HL-60 (cell line): ENCODE data around the gene APOC1.

Experiments used
- POLR2AphosphoS5 ChIP-seq: IDR thresholded peaks from 2 replicates; pipeline ENCODE4 v1.6.1; 2012; ENCODE audit warnings: low read depth
- SPI1 ChIP-seq: IDR thresholded peaks from 2 replicates; pipeline ENCODE4 v1.6.1; 2012; ENCODE audit warnings: low read depth, mild to moderate bottlenecking, borderline replicate concordance
- TF ChIP-seq, protein P1 (sequence below): IDR thresholded peaks from one replicate; pipeline ENCODE4 v1.5.1; 2011; ENCODE audit warnings: low read length, control low read depth, inconsistent platforms; ENCODE audit not compliant: insufficient read depth
- TF ChIP-seq, protein P2 (sequence below): IDR thresholded peaks from 2 replicates; pipeline ENCODE4 v1.6.1; 2012; ENCODE audit warnings: low read depth; ENCODE audit not compliant: insufficient replicate concordance

DNA sequence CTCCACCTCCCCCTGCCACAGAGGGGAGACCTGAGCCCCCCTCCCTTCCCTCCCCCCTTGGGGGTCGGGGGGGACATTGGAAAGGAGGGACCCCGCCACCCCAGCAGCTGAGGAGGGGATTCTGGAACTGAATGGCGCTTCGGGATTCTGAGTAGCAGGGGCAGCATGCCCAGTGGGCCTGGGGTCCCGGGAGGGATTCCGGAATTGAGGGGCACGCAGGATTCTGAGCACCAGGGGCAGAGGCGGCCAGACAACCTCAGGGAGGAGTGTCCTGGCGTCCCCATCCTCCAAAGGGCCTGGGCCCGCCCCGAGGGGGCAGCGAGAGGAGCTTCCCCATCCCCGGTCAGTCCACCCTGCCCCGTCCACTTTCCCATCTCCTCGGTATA, 11.2 kb upstream of the APOC1 start:
- TF ChIP-seq, protein P1, sequence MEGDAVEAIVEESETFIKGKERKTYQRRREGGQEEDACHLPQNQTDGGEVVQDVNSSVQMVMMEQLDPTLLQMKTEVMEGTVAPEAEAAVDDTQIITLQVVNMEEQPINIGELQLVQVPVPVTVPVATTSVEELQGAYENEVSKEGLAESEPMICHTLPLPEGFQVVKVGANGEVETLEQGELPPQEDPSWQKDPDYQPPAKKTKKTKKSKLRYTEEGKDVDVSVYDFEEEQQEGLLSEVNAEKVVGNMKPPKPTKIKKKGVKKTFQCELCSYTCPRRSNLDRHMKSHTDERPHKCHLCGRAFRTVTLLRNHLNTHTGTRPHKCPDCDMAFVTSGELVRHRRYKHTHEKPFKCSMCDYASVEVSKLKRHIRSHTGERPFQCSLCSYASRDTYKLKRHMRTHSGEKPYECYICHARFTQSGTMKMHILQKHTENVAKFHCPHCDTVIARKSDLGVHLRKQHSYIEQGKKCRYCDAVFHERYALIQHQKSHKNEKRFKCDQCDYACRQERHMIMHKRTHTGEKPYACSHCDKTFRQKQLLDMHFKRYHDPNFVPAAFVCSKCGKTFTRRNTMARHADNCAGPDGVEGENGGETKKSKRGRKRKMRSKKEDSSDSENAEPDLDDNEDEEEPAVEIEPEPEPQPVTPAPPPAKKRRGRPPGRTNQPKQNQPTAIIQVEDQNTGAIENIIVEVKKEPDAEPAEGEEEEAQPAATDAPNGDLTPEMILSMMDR, result no peak
- TF ChIP-seq, protein P2, sequence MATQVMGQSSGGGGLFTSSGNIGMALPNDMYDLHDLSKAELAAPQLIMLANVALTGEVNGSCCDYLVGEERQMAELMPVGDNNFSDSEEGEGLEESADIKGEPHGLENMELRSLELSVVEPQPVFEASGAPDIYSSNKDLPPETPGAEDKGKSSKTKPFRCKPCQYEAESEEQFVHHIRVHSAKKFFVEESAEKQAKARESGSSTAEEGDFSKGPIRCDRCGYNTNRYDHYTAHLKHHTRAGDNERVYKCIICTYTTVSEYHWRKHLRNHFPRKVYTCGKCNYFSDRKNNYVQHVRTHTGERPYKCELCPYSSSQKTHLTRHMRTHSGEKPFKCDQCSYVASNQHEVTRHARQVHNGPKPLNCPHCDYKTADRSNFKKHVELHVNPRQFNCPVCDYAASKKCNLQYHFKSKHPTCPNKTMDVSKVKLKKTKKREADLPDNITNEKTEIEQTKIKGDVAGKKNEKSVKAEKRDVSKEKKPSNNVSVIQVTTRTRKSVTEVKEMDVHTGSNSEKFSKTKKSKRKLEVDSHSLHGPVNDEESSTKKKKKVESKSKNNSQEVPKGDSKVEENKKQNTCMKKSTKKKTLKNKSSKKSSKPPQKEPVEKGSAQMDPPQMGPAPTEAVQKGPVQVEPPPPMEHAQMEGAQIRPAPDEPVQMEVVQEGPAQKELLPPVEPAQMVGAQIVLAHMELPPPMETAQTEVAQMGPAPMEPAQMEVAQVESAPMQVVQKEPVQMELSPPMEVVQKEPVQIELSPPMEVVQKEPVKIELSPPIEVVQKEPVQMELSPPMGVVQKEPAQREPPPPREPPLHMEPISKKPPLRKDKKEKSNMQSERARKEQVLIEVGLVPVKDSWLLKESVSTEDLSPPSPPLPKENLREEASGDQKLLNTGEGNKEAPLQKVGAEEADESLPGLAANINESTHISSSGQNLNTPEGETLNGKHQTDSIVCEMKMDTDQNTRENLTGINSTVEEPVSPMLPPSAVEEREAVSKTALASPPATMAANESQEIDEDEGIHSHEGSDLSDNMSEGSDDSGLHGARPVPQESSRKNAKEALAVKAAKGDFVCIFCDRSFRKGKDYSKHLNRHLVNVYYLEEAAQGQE, result no peak
- TF ChIP-seq POLR2AphosphoS5 (no peak), SPI1 (no peak)
